K562 (cell line): ENCODE measurements around the gene MME. TPM values are rescaled to one million over a fixed set of nuclear protein-coding genes. Genes with fewer than 3 reads are reported as not detected.
A peak's percentile ranks its signal among the peaks of the same experiment; 100 is the strongest.

ENCODE experiments used
- ATAC-seq: fragments of 200-7000 bp; cut with Tn5 transposase; 3 replicates; pipeline ENCODE4 v1.9.1; 2020; ENCODE audit warnings: moderate library complexity
- BruUV-seq: library from RNA; stranded (reverse); fragments of 400-500 nt; replicated peaks from 2 replicates; lab custom pipeline; 2021; lab: Mats Ljungman, UMichigan
- CTCF ChIA-PET: fragments of 300-600 bp; formaldehyde crosslinking; extraction: SDS; loops from one replicate; lab custom pipeline; 2021; ENCODE audit warnings: low intra/inter-chr PET ratio; lab: Yijun Ruan, JAX
- POLR2A ChIA-PET: fragments of 300-600, 350-650 bp; sonication (Branson Sonifier 250); formaldehyde crosslinking; extraction: SDS; loops from one replicate; lab custom pipeline; 2021; ENCODE audit warnings: antibody characterized with exemption, inconsistent platforms; lab: Yijun Ruan, JAX
- DNase-seq, 4 experiments: peaks; one replicate each; pipeline versions ENCODE4 v3.0.0 to v3.0.0-alpha.2; 2011 to 2018; ENCODE audit warnings: low spot score in 3 of 4, mixed read lengths in 3 of 4; ENCODE audit errors: extremely low read depth in 1 of 4
- FAIRE-seq: peaks from 2 replicates; lab custom pipeline; 2011; peaks lifted over from hg19 to GRCh38; lab: Jason Lieb, UNC
- H2AFZ ChIP-seq: 2 replicates; pipeline ENCODE4 v1.6.0; 2011; ENCODE audit warnings: low read depth, low read length, control low read depth, inconsistent platforms
- H3K27ac ChIP-seq: fragments of 200-600 bp; 3 replicates; pipeline ENCODE4 v1.8.0; 2011; ENCODE audit warnings: low read depth, mild to moderate bottlenecking, control low read depth, inconsistent platforms, low read length, moderate library complexity, mixed read lengths; ENCODE audit errors: extremely low read depth
- H3K27me3 ChIP-seq, 2 experiments: fragments of 300-600 bp in 1 of 2; 2 replicates in 1 of 2; 3 replicates in 1 of 2; pipeline versions ENCODE4 v1.6.0 to v1.8.0; 2011; ENCODE audit warnings: inconsistent platforms in 2 of 2, low read length in 2 of 2, mild to moderate bottlenecking in 1 of 2, mixed read lengths in 1 of 2, moderate library complexity in 1 of 2; ENCODE audit not compliant: control insufficient read depth in 2 of 2, insufficient read depth in 2 of 2
- H3K36me3 ChIP-seq: fragments of 300-600 bp; 3 replicates; pipeline ENCODE4 v1.8.0; 2011; ENCODE audit warnings: mild to moderate bottlenecking, low read length, inconsistent platforms; ENCODE audit not compliant: control insufficient read depth, insufficient read depth
- H3K4me1 ChIP-seq, 2 experiments: fragments of 200-600 bp in 1 of 2; replicated peaks in 1 of 2; 2 replicates in 1 of 2; 3 replicates in 1 of 2; pipeline versions ENCODE4 v1.5.1 to v1.8.0; 2011; ENCODE audit warnings: inconsistent platforms in 2 of 2, low read length in 2 of 2, mild to moderate bottlenecking in 1 of 2, mixed read lengths in 1 of 2, moderate library complexity in 1 of 2; ENCODE audit not compliant: control insufficient read depth in 2 of 2, insufficient read depth in 2 of 2
- H3K4me2 ChIP-seq: 2 replicates; pipeline ENCODE4 v1.6.1; 2011; ENCODE audit warnings: low read length, control low read depth, inconsistent platforms, mixed read lengths; ENCODE audit not compliant: insufficient read depth
- H3K4me3 ChIP-seq: fragments of 200-600 bp; sonication (generic), shearing (Covaris generic); 2 replicates; pipeline ENCODE4 v1.5.1; 2016; ENCODE audit warnings: control low read depth, inconsistent platforms
- H3K79me2 ChIP-seq: fragments of 200-600 bp; 3 replicates; pipeline ENCODE4 v1.8.0; 2011; ENCODE audit warnings: low read length, inconsistent platforms; ENCODE audit not compliant: control insufficient read depth, insufficient read depth
- H3K9ac ChIP-seq, 2 experiments: 2 replicates each; pipeline versions ENCODE4 v1.6.0 to v1.6.1; 2011; ENCODE audit warnings: low read depth in 2 of 2, low read length in 2 of 2, control low read depth in 1 of 2, inconsistent platforms in 1 of 2, mild to moderate bottlenecking in 1 of 2, mixed read lengths in 1 of 2; ENCODE audit not compliant: insufficient read depth in 1 of 2
- H3K9me1 ChIP-seq: one replicate; pipeline ENCODE4 v1.6.0; 2011; ENCODE audit warnings: inconsistent platforms, mild to moderate bottlenecking, low read length, moderate library complexity; ENCODE audit not compliant: control insufficient read depth, insufficient read depth
- H3K9me3 ChIP-seq: replicated peaks from 2 replicates; pipeline ENCODE4 v1.5.1; 2011; ENCODE audit warnings: low read depth, low read length, inconsistent platforms; ENCODE audit not compliant: control insufficient read depth, insufficient read depth
- H4K20me1 ChIP-seq: replicated peaks from 2 replicates; pipeline ENCODE4 v1.6.1; 2011; ENCODE audit warnings: low read length, inconsistent platforms, mixed read lengths; ENCODE audit not compliant: control insufficient read depth, insufficient read depth
- BDP1 ChIP-seq: IDR thresholded peaks from 3 replicates; pipeline ENCODE4 v1.6.1; 2011; ENCODE audit not compliant: insufficient read length, insufficient read depth
- C11orf30 ChIP-seq: fragments of 450-650 bp; IDR thresholded peaks from 2 replicates; pipeline ENCODE4 v1.6.1; 2016; ENCODE audit warnings: low read depth, mild to moderate bottlenecking
- DMBX1 ChIP-seq: fragments of 250-450 bp; sonication (Bioruptor Pico); IDR thresholded peaks from 2 replicates; pipeline ENCODE4 v1.8.0; 2022; ENCODE audit warnings: inconsistent platforms, mild to moderate bottlenecking, moderate library complexity, borderline replicate concordance
- HINFP ChIP-seq: fragments of 450-650 bp; conservative IDR thresholded peaks from 2 replicates; pipeline ENCODE4 v1.6.1; 2016; ENCODE audit warnings: missing genetic modification characterization, low read depth, mild to moderate bottlenecking, control low read depth, missing compliant biosample characterization
- MAFF ChIP-seq: IDR thresholded peaks from 2 replicates; pipeline ENCODE4 v1.6.1; 2012; ENCODE audit warnings: low read length, improper control_type of control experiment
- OTX1 ChIP-seq: fragments of 450-650 bp; formaldehyde crosslinking; IDR thresholded peaks from 2 replicates; pipeline ENCODE4 v1.4.0; 2022; ENCODE audit warnings: mild to moderate bottlenecking
- PURB ChIP-seq: sonication (generic); formaldehyde crosslinking; IDR thresholded peaks from 2 replicates; pipeline ENCODE4 v1.9.0; 2021; ENCODE audit warnings: low read depth, mild to moderate bottlenecking, missing genetic modification reagents
- SAFB2 ChIP-seq: fragments of 200-400 bp; formaldehyde crosslinking; IDR thresholded peaks from 2 replicates; pipeline ENCODE4 v1.6.1; 2018; ENCODE audit warnings: borderline replicate concordance, low read length, low read depth, moderate library complexity; ENCODE audit not compliant: severe bottlenecking
- SAP30 ChIP-seq: fragments of 200-600 bp; sonication (generic); IDR thresholded peaks from 2 replicates; pipeline ENCODE4 v1.6.1; 2012; ENCODE audit warnings: borderline replicate concordance, low read depth, mild to moderate bottlenecking, moderate library complexity, low read length, control low read depth, inconsistent platforms; ENCODE audit not compliant: insufficient read depth, poor library complexity, severe bottlenecking
- SIX5 ChIP-seq, 2 experiments: IDR thresholded peaks; 2 replicates each; pipeline ENCODE4 v1.6.1; 2011; ENCODE audit warnings: low read length in 2 of 2, borderline replicate concordance in 1 of 2, low read depth in 1 of 2, mild to moderate bottlenecking in 1 of 2, moderate library complexity in 1 of 2; ENCODE audit not compliant: insufficient read depth in 1 of 2
- SMARCC2 ChIP-seq: fragments of 450-650 bp; IDR thresholded peaks from 2 replicates; pipeline ENCODE4 v1.6.1; 2017; ENCODE audit warnings: antibody characterized with exemption, moderate library complexity, mild to moderate bottlenecking, low read depth
- SRSF7 ChIP-seq: fragments of 200-400 bp; formaldehyde crosslinking; optimal IDR thresholded peaks from 2 replicates; pipeline ENCODE3; 2017; ENCODE audit warnings: mild to moderate bottlenecking, low read depth, low read length
- TAF1 ChIP-seq: IDR thresholded peaks from 2 replicates; pipeline ENCODE4 v1.6.1; 2011; ENCODE audit warnings: mild to moderate bottlenecking, low read length, moderate library complexity; ENCODE audit not compliant: insufficient read depth, control insufficient read depth, severe bottlenecking; ENCODE audit errors: extremely low read depth
- TCF3 ChIP-seq: sonication (generic); formaldehyde crosslinking; IDR thresholded peaks from 2 replicates; pipeline ENCODE4 v1.4.0; 2020; ENCODE audit warnings: mild to moderate bottlenecking, missing genetic modification reagents
- ZFPM2 ChIP-seq: fragments of 250-450 bp; sonication (Bioruptor Pico); IDR thresholded peaks from 2 replicates; pipeline ENCODE4 v1.5.1; 2022; ENCODE audit warnings: mild to moderate bottlenecking
- ZNF316 ChIP-seq: fragments of 450-650 bp; IDR thresholded peaks from 2 replicates; pipeline ENCODE4 v1.6.1; 2016
- ZNF444 ChIP-seq: fragments of 250-450 bp; sonication (Bioruptor Pico); IDR thresholded peaks from 2 replicates; pipeline ENCODE4 v1.4.0; 2020; ENCODE audit warnings: mild to moderate bottlenecking, moderate library complexity
- ZNF586 ChIP-seq: fragments of 450-650 bp; formaldehyde crosslinking; conservative IDR thresholded peaks from 2 replicates; pipeline ENCODE4 v1.4.0; 2020; ENCODE audit warnings: mild to moderate bottlenecking, moderate library complexity
- WGBS: fragments of 100-300 bp; shearing (Covaris generic); methylation state at CpG from one replicate; pipeline ENCODE4 v1.1.6; 2016; ENCODE audit warnings: low coverage, mixed read lengths; ENCODE audit not compliant: insufficient coverage; ENCODE audit errors: missing lambda C conversion rate; 5-methylcytosine and 5-hydroxymethylcytosine counted together
- in situ Hi-C: fragments of 300-500 bp; cut with MboI; formaldehyde crosslinking; loops from 4 replicates; pipeline ENCODE4 v1.15.0; 2018; ENCODE audit warnings: inconsistent platforms, mixed read lengths
- intact Hi-C: fragments of 100-400 bp; cut with micrococcal nuclease; formaldehyde crosslinking; loops from 2 replicates; pipeline ENCODE4 v1.14.2; 2022
- polyA plus RNA-seq, 8 experiments: library from polyadenylated mRNA; depleted of rRNA in 4 of 8; stranded (reverse) in 5 of 8; unstranded in 3 of 8; fragments of >200 nt; fragmentation: Nextera tagmentation in 2 of 8; fragmentation: Illumina TruSeq in 1 of 8; extraction: Ambion mirVana in 2 of 8; extraction: Trizol in 1 of 8; gene quantifications; 2 replicates each; pipeline versions ENCODE4 v1.2.1 to v1.2.3, GENCODE V29; 2011 to 2014; ENCODE audit warnings: inconsistent platforms in 1 of 8, missing spikeins in 1 of 8
- total RNA-seq, 7 experiments: library from RNA; depleted of rRNA in 6 of 7; stranded (reverse); fragments of >200 nt in 6 of 7; fragmentation: Illumina TruSeq in 2 of 7; extraction: Trizol in 2 of 7; gene quantifications; 2 replicates each; pipeline versions ENCODE4 v1.2.1 to v1.2.3, GENCODE V29; 2011 to 2021; ENCODE audit warnings: low replicate concordance in 1 of 7

Gene MME
- total and polyA plus RNA-seq, 9 of the 15 experiments (the other 6 are each of a cell fraction or from before 2014, with no cell fraction given): 0.80 to 8.6 (median 2.5) TPM

GRCh38 chr3:155084567-155084966, 4.4 kb downstream of the MME start:
- Histone ChIP-seq H3K9me3 (no peaks in the 10 kb centered on the region), H4K20me1 (no peaks in the 10 kb centered on the region), H2AFZ (no peak overlapping the region), H3K36me3 (no peaks in the 10 kb centered on the region), H3K27me3 (peaks cover 0 to 14% of the 10 kb centered on the region in 2 experiments; a peak in 2 of 5 replicates), H3K9me1 (no peaks in the 10 kb centered on the region), H3K4me3 (no peak overlapping the region), H3K9ac (no peak overlapping the region), H3K79me2 (no peaks in the 10 kb centered on the region), H3K4me2 (no peak overlapping the region), H3K27ac (no peak overlapping the region), H3K4me1 (peaks cover 0 to 8% of the 10 kb centered on the region in 2 experiments; a peak in 3 of 5 replicates)
- in situ Hi-C loops (no loop called here), intact Hi-C loops (loop anchor here (5.0 kb wide), 1 partner anchor 132 kb away; no protein-coding TSS in a partner anchor)
- ATAC-seq (no peak), DNase-seq (no peak), FAIRE-seq (no peak)
- TF ChIP-seq BDP1: no peak
- TF ChIP-seq TCF3: no peak
- no peak for TF ChIP-seq SAFB2
- no peak for TF ChIP-seq PURB (CRISPR knock-in tag)
- no peak for TF ChIP-seq HINFP (tag)
- no peak for TF ChIP-seq OTX1
- TF ChIP-seq SMARCC2: no peak
- TF ChIP-seq MAFF: peak; percentile 39
- no peak for TF ChIP-seq ZNF444
- TF ChIP-seq SIX5 (IDR thresholded peaks at IDR 0.05; ENCODE audit: borderline replicate concordance in 1 of 2, insufficient read depth in 1 of 2, low read depth in 1 of 2, low read length in 2 of 2): no peak
- TF ChIP-seq ZNF586: no peak
- TF ChIP-seq SAP30: no peak
- no peak for TF ChIP-seq DMBX1 (CRISPR knock-in tag)
- TF ChIP-seq TAF1: no peak
- TF ChIP-seq SRSF7: no peak
- peak; percentile 79 for TF ChIP-seq ZNF316
- TF ChIP-seq ZFPM2 (CRISPR knock-in tag): no peak
- TF ChIP-seq C11orf30: peak; percentile 70
- WGBS: 6% methylated on average over 2 of the region's 2 CpGs
- ChIA-PET POLR2A (no interaction called here), CTCF (no interaction called here)
- no TSS peak for BruUV-seq
